Left colon (tissue), 2 donors: ENCODE data around the gene RFXANK. TPM values are rescaled to one million over a fixed set of nuclear protein-coding genes. Genes with fewer than 3 reads are reported as not detected.

ENCODE experiments used
- ATAC-seq: fragments of 200-7000 bp; cut with Tn5 transposase; one replicate; pipeline ENCODE4 v1.9.1; 2020; ENCODE audit warnings: mild to moderate bottlenecking, moderate library complexity
- DNase-seq, 2 donors: peaks; one replicate each; pipeline ENCODE4 v3.0.0-alpha.2; 2020
- intact Hi-C, 2 donors: fragments of 100-400 bp; cut with DNase I in 1 of 2; cut with micrococcal nuclease in 1 of 2; formaldehyde crosslinking; loops; one replicate each; pipeline versions ENCODE4 v1.11.2 to v1.14.0; 2022; cut with DNase I, micrococcal nuclease
- total RNA-seq, 2 donors: library from RNA; stranded (reverse); fragmentation: NEBNext Ultra II Directional; extraction: Animal tissue kit (Norgen Biotek cat#: 25700); gene quantifications; one replicate each; pipeline ENCODE4 v1.2.1, GENCODE V29; 2021
- donor health status: DM: no; HTN: no; CAD: no.
- donor health status: DM: yes; HTN: yes; CAD: no.

The RFXANK gene
- total RNA-seq, 2 donors from 2014 or later, result 60.3 to 73.7 TPM

DNA sequence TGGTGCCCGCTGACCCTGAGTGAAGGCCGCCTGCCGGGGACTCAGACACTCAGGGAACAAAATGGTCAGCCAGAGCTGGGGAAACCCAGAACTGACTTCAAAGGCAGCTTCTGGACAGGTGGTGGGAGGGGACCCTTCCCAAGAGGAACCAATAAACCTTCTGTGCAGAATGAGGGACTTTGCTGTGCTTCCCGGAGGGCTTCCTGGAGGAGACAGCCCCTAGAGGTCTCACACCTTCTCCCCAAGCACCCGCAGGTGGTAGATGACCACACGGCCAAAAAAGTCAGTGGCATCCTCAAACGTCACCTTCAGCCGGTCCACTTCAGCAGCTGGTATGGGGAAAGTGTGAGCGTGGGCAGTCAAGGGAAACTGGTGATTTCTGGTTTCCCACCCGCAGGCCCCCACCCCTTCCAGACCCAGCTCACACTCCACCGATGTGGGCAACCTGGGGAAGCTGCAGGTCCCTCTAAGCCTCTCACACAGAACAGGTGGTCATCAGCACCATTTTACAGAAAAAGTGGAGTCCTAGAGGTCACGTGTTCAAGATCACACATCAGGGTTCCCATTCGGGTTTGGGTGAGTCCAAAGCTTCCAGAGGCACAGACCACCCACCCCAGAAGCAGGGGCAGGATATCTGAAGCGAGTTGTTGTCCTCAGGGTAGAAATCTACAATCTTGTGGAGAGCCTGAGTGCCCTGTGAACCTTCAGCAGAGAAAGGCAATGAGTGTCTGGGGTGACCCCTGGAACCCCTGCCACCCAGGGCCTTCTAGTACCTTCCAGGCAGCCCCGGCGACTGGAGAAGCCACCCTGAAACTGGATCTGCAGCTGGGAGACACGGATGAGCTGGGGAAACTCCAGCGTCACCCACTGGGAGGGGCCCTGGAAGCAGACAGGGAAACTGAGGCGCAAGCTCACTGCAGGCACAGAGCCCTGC lies 9.9 kb downstream of the RFXANK start:
- intact Hi-C loops, result no loop called here
- no peak for DNase-seq
- ATAC-seq, result peak; percentile 1

DNA sequence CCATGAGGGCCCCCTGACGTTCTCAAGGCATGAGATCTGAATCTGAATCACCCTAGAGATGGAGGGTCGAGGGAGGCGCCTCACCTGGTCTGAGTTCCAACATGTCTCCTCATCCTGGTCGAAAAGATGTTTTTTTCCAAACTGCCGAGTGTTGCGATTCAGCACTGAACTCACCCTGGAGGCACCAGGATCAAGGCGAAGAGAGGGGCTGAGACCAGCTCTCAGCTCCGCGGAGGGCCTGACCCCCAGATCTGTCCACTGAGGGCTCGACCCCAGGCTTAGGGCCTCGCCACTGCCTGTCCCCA lies 10.6 kb downstream of the RFXANK start:
- DNase-seq, result no peak
- intact Hi-C loops, result no loop called here
- ATAC-seq, result no peak

DNA sequence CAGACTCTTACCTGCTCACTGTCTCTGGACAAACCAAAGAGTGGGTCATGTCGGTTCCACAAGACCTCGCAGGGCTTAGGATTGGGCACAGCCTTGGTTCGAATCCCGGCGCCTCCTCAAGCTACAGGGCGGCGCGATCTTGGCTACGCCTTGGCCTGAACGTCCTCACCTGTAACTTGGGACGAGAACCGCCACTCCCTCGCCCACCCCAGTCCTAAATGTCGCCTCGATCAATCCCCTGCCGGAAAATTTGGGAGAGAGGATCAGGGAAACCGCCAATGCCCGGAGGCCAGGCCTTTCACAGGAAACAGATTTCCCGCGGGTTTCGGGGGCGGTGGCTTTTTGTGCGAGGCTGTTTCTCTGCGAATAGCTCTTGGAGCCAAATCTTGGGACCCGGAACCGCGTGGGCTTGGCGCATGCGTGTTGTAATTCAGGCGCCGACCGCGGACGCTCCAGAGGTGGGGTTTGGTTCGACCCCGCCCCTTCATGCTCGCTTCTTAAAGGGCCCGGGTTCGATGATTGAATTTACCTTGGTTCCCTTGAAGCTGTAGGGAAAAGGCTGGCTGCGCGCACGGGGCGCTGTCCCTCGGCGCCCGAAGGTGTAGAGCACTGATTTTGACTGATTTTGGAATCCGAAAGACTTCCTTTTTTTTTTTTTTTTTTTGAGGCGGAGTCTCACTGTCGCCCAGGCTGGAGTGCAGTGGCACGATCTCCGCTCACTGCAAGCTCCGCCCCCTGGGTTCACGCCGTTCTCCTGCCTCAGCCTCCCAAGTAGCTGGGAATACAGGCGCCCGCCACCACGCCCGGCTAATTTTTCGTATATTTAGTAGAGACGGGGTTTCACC lies 11.2 kb downstream of the RFXANK start, which contains the start of gene NR2C2AP:
TSS of gene NR2C2AP (minus strand) at position 403 of the 845 bp plus-strand sequence. CDS start at position 49, 354 bp downstream.
- ATAC-seq, result peak; percentile 93
- intact Hi-C loops, result no loop called here

DNA sequence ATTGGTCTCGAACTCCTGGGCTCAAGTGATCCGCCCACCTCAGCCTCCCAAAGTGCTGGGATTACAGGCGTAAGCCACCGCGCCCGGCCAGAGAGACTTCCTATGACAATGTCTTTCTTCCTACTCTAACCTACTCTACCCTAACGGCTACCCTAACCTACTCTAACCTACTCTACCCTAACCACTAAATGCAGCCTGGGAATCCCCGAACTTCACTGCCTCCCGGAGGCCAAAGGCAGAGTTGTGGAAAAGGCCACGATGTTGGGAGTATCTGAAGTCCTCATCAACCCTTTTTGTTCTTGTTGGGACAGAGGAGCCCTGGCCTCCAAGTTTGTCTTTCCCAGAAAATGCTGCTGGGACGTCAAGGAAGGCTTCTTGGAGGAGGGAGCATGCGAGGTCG lies 12.1 kb downstream of the RFXANK start:
- intact Hi-C loops, result no loop called here
- DNase-seq, result no peak
- no peak for ATAC-seq

More for the DNA sequence above, 11.2 kb downstream of the RFXANK start, which contains the start of gene NR2C2AP:
- DNase-seq, result peak; percentile 91 to 96

DNA sequence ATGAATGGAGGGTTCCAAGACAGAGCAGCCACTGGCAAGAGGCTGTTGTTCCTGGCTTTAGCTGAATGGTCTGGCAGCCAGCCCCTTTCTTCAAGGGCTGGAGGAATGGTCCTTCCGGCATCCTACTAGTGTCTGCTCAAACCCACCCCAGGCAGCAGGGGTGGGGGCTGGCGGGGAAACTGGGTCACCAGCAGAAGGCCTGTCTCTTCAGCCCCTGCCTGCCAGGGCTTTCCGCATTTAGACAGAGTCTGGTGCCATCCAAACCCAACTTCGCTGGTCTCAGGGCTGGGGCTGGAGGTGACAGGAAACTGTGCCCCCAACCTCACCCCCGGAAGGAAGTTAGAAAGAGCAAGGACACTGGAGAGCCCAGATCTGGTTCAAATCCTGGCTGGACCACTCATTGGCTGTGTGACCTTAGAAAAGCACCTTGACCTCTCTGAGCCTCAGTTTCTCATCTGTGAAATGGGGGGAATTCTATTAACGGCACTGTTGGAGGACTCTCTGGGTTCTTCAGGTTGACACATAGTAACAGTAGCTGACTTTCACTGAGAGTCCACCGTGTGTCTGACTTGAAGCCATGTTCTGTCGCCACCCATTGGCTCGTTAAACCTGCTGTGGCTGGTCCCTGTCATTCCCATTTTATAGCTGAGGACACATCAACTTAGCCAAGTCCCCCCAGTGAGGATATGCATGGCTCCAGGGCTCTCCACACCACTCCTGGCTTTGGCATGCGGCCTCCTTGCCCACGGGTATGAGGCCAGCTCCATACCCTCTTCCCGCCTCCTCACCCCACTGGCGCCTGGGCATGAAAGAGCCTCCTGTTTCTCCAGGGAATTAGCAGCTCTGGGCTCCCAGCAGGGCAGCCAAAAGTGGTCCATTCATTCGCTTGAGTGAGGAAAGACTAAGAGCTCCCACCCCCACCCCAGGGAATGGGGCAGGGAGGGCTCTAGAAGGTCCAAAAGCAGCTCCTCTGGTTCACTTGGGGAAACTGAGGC lies 13.7 kb downstream of the RFXANK start:
- DNase-seq, result no peak
- intact Hi-C loops, result no loop called here
- no peak for ATAC-seq

DNA sequence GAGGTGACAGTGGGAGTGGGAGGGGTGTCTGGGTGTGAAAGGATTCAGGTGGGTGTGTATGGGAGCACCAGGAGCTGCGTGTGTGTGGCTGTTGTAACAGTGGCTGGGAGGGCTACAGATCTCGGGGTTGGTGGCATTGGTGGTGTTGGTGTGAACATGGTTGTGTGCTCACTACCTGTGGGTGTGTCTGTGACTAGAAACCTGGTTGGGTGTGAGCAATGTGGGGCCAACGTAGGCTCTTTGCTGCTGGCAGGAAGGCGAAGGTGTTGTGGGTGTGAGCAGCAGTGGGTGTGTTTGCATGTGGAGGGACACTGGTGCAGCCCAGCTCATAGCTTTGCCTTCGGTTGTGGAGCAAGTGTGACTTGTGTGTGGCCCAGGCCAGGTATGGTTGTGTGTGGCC lies 14.9 kb downstream of the RFXANK start:
- ATAC-seq (no peak), DNase-seq (no peak)
- intact Hi-C loops, result no loop called here

DNA sequence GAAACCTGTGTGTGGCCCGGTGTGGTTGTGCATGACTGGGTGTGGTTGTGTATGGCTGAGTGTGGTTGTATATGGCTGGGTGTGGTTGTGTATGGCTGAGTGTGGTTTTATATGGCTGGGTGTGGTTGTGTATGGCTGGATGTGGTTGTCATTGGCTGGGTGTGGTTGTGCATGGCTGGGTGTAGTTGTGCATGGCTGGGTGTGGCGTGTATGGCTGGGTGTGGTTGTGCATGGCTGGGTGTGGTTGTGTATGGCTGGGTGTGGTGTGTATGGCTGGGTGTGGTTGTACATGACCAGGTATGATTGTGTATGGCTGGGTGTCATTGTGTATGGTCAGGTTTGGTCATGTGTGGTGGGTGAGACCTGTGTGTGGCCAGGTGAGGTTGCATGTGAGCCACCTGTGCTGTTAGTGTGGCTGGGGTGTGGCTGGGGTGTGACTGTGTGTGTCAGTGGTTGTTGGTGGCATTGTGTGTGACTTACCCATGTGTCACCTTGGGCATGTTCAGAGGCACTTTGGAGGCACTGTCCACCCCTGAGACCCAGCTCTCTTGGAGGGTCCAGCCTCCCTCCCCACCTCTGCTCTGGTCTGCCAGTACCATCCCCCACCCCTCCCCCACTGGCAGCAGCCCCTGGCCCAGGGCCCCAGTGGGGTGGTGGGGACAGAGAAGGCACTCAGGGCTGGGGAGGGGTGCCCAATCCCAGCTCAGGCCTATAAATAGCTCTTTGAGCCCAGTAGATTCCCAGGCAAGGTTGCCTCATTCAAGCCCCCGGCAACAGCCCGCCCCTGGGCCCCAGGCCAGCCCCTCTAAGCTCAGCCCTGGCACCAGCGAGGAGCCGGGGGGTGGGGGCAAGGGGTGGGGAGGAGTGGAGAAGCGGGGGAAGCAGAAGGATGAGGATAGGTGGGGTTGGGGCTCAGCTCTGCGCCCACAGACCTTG lies 15.8 kb downstream of the RFXANK start:
- DNase-seq (no peak), ATAC-seq (peak; percentile 38)
- intact Hi-C loops, result no loop called here

DNA sequence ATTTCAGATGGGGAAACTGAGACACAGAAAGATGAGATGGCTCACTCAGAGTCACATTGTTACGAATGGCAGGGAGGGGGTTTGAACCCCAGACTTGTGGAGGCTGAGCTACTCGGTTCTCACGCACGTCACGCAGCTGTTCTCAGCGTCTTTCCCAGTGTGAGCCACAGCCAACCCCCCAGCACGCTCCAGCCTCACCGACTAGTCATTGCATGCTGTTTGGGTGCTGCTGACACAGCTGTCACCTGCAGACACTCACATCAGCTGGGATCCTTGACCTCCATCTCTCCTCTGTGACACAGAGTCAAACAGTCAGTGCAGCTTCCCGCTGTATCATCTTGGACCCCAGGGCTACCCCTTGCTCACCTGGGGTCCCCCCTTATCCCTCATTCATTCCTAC lies 17.3 kb downstream of the RFXANK start:
- no peak for ATAC-seq
- intact Hi-C loops, result no loop called here

DNA sequence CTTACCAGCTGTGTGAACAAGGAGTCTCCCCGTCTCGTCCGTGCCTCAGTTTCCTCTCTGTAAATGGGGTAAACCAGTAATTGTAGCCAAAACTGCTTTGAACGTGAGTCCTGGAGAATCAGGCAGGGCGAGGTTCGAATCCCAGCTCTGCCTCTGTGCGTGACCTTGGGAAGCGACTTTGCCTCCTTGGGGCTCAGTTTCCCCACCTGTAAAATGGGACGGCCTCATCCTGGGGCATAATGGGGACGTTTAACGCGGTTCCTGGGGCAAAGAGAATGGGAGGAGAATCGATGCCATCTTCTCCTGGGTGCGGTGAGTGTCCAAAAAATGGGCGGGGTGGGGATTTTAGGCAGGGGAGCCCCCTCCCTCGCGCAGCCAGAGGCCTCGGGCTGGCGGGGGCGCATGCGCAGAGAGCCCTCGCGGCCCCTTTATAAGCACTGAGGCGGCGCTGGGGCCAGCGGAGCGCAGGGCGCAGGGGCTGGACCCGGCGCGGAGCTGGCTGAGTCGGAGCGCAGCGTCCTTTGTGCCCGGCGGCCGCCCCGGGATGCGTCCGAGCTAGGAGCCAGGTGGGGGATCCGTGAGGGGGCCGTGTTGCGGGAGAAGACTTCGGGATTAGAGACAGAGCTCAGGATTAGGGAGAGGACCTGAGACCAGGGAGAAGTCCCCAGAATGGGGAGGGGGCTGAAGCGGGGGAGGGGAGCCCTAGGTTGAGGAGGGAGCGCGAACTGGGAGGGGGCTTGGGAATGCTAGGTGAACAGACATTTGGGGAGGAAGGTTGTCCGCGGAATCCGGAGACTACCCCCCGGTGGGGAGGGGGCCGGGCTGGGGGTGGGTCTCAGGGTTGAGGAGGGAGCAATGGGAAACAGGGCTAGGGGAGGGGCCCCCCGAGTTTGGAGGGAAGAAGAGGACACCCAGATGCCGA lies 19.7 kb downstream of the RFXANK start, which contains the start of gene NCAN:
TSS of gene NCAN (plus strand) at position 460 of the 922 bp plus-strand sequence. CDS start 4,996 bp downstream, outside the sequence.
- intact Hi-C loops, result no loop called here
- DNase-seq, result no peak
- ATAC-seq, result no peak

More for the DNA sequence above, 17.3 kb downstream of the RFXANK start:
- DNase-seq, result no peak

DNA sequence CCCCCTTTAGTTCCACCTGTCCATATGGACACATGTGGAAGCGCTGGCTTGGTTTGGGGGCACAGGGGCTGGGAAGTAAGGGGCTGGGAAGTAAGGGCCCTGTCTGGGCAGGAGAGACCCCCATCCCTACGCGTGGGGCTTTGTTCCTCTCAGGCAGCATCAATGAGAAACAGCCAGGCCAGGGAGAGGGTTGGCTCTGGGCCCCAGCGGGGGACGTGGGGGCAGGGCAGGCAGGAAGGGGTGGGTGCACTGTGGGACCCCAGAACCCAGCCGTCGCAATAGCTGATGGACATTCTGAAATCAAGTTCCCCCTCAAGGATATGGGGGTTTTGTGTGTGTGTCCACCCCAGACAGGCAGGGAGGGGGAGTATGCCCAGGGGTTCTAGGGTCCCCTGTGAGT lies 20.9 kb downstream of the RFXANK start:
- DNase-seq (no peak), ATAC-seq (no peak)
- intact Hi-C loops, result no loop called here

DNA sequence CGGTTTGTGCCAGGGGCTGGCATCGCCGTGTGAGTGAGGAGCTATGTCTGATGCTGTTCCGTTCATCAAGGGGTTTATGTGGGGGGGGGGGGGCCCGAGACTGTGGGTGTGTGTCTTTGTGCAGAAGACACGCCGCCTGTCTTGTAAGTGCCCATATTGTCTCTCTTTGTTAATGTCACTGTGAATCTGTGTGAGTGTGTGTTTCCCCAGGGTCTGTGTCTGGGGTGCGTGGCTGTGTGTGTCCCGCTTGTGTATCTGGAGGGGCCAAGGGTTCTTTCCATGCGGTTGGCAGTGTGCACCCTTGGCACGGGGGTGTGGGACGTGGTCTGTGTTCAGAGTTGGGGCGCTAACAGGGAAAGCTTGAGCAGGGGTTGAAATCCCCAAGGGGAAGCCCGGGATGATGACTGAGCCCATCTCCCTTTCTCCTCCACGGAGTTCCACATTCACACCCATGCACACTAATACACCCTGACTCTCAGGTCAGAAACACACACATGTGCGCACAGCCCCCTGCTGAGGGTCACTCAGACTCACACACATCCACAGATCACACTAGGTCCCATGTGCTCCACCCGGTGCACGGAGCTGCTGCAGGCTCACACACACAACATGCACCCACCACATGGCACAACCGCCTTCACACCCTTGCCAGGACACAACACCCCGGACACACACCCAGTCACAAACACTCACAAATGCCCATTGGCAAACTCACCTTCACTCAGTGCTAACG lies 21.5 kb downstream of the RFXANK start:
- intact Hi-C loops, result no loop called here
- no peak for DNase-seq
- ATAC-seq, result no peak

DNA sequence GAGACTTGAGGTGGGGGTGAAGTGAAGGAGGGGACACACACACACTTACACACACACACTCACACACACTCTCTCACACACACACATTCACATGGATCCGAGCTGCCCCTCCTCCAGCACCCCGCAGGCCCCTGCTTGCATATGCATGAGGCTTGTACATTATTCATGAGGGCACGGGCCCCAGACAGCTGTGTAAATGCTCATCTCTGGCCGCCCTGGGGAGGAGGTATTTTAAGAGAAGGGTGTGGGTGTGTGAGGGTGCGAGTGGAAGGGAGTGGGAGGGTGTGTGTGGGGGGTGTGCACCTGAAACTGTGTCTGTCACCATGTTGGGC lies 22.1 kb downstream of the RFXANK start:
- ATAC-seq, result no peak
- no peak for DNase-seq
- intact Hi-C loops, result no loop called here

DNA sequence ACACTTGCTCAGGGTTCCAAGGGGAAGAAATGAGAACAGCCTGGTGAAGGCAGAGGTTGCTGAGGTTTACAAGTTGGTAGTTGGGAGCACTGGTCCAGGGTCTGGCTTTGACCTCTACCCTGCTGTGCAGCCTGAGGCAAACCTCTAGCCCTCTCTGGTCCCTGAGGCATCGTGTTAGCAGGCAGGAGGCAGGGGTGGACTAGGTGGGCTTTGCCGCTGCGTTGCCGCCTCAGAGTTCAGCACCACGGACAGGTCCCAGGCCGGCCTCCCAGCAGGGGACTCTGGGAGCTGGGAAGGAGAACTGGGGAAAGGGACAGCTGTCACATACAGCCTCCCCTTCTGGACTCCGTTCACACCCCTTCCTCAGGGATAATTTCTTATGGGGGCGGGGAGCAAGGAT lies 22.8 kb downstream of the RFXANK start:
- ATAC-seq (peak; percentile 57), DNase-seq (no peak)
- intact Hi-C loops, result no loop called here

DNA sequence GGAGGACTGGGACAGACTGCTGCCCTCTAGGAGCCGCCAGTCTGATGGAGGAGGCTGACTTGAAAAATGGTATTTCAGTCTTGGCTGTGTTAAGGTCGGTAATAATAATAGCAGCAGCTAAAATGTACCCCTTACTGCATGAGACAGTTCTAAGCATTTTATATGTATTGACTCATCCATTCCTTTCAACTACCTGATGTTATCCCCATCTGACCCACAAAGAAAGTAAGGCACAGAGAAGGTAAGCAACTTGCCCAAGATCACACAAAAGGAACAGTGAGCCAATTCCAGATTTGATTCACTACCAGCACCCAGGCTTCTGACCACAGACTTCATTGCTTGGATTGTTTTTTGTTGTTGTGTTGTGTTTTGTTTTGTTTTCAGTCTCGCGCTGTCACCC lies 23.7 kb downstream of the RFXANK start:
- intact Hi-C loops, result no loop called here
- DNase-seq, result no peak

DNA sequence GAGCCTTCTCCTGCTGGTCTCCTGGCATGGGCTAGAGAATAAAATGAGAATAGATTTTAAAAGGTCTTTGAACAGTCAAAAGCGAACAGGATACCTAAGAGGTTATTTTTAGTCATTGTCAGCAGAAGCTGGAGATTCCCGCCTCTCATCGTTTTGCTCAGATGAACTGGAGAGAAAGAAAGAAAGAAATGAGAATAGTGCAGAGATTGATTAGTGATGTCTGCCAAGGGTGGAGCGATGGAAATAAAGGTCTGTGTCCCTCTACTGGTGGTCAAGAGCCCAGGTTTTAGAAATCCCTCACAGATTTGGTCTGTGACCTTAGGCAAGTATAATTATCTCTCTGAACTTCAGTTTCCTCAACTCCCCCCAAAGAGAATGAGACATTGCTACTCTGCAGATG lies 25.0 kb downstream of the RFXANK start:
- intact Hi-C loops, result no loop called here
- no peak for ATAC-seq
- no peak for DNase-seq

More for the DNA sequence above, 23.7 kb downstream of the RFXANK start:
- ATAC-seq, result no peak

DNA sequence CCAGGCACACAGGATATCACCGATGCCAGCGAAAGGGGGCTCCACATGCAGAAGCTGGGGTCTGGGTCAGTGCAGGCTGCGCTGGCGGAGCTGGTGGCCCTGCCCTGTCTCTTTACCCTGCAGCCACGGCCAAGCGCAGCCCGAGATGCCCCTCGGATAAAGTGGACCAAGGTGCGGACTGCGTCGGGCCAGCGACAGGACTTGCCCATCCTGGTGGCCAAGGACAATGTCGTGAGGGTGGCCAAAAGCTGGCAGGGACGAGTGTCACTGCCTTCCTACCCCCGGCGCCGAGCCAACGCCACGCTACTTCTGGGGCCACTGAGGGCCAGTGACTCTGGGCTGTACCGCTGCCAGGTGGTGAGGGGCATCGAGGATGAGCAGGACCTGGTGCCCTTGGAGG lies 26.9 kb downstream of the RFXANK start:
- DNase-seq (no peak), ATAC-seq (no peak)
- intact Hi-C loops, result no loop called here
